Measurements from ENCODE around the gene HOXB3.

Gene HOXB3

DNA sequence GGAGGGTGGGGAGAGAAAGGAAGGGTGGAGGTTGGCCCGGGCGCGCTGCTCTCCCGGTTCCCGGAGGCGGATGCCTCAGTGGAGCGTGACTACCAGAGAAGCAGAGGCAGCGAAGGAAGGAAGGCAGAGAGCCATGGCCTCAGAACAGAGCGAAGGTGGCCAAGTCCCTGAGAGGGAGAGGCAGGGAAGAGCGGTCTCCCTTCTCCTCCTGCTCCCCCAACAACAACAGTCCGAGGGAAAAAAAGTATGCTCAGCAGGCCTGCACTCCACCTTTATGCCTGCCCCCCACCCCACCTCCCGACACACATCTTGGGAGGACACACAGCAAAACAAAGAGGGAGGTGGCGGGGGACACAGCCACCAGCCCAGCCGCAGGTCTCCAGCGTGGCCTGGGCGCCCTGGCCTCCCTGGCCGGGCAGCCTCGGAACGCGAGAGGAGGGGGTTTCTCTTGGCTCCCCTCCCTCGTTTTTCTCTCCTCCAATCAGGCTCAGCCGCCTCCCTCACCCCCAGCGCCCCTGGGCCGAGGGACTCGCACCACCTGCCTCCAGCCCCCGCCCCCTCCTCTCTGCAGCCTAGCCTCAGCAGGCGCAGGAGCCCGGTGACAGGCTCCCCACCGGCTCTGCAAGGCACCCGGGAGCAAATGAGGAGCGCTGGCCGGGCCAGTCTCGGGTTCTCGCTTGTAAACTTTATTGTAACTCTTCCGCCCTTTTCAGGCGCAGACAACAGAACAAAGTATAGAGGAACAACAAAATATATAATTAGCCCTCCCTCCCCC, 21.8 kb upstream of the HOXB3 start:
- peak; percentile 38 for DNase-seq

DNA sequence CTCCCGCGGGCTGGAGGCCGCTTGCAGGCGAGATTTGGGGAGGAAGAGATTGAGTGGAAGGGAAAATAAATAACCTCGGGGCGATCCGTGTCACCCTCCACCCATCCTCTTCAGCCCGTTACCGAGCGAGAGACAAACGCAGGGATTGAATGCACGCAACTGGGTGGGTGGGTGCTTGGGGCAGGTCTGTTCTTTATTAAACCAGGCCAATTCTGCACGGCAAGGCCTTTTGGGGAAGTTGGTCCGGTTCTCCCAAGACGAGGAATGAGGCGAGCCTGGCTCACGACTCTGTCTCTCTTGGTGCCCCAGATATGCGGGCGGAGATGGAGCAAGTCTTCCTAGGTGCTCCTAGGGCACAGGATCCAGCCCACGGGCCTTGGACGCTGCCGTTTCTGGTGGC, 21.2 kb upstream of the HOXB3 start:
- DNase-seq, result no peak

GRCh38 chr17:48610282-48611211, 20.5 kb upstream of the HOXB3 start, which contains the start of gene HOXB7:
Gene HOXB7 (minus strand): TSS chr17:48611017. CDS start chr17:48610918, 99 bp downstream.
- peak; percentile 42 for DNase-seq

DNA sequence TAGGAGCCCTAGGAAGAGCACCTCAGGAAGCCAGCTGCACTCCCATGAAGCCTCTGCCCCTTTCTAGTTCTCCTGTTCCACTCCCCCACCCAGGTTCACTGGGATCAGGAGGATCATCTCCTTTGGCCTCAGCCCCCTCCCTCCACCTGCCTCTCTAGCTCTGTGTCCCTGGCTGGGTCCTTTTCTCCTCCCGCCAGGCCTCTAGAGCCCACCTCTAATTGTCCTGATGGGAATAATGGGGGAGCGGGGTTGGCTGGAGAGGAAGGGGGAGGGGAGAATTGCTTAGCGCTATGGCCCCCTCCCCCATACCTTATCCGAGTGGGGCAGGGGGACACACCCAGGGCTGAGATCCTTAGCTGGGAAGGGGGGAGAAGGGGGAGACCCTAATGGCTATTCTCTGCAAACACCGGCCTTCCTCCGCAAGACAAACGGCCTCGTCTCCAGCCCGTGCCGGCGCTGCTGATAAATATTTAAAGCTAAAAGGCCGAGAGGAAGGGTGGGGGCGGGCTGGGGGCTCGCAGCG, 19.8 kb upstream of the HOXB3 start:
- no peak for DNase-seq

DNA sequence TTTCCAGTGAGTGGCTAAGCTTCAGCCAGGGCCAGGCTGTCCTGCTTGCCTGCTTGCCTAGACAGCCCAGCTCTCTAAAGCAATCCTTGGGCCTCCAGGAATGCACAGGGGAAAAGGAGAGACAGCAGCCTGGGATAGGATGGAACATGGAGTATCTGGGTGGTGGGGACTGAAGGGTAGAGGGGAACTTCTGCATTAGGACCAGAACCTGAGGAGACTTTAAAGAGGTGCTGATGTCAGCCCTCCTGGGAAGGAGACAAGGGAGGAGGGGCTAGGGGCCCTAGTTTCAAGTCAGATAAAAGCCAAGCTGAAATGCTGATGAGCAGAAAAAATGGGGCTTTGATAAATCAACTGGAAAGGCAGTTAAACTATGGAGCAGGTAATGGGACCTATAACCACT, 19.0 kb upstream of the HOXB3 start:
- no peak for DNase-seq

- no peak for DNase-seq
Measured at GRCh38 chr17:48608494-48608834, 18.4 kb upstream of the HOXB3 start.

GRCh38 chr17:48606892-48607614, 17.0 kb upstream of the HOXB3 start:
- DNase-seq, result no peak

GRCh38 chr17:48605991-48606891, 16.2 kb upstream of the HOXB3 start:
- no peak for DNase-seq

DNA sequence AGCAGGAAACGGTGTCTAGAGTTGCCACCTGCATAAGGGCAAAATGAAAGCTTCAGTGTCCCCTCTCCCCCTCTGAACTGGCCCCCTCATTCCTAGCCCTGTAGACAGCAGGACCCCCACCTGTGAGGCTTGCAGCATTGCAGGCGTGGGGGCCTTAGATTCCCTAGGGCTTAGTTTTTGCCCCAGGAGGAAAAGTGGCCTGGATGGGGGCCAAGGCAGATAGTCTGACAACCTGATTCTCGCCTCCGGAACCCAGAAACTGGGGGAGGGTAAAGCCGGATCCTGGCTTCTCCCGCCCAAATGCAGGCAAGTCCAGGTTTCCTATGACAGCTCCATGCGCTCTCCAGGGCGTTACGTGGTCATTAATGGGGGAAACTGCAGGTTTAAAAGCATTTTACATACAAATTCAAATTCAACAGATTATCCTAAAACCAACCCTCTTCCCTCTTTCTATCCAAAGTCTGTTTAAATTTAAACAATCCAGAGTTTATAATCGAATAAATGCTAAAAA, 15.4 kb upstream of the HOXB3 start:
- no peak for DNase-seq

- peak; percentile 76 for DNase-seq
Measured at GRCh38 chr17:48604770-48605329, 14.8 kb upstream of the HOXB3 start, which contains the start of gene HOXB6. Gene HOXB6 (minus strand): TSS chr17:48604986. CDS start chr17:48598150, 6,836 bp downstream.

DNA sequence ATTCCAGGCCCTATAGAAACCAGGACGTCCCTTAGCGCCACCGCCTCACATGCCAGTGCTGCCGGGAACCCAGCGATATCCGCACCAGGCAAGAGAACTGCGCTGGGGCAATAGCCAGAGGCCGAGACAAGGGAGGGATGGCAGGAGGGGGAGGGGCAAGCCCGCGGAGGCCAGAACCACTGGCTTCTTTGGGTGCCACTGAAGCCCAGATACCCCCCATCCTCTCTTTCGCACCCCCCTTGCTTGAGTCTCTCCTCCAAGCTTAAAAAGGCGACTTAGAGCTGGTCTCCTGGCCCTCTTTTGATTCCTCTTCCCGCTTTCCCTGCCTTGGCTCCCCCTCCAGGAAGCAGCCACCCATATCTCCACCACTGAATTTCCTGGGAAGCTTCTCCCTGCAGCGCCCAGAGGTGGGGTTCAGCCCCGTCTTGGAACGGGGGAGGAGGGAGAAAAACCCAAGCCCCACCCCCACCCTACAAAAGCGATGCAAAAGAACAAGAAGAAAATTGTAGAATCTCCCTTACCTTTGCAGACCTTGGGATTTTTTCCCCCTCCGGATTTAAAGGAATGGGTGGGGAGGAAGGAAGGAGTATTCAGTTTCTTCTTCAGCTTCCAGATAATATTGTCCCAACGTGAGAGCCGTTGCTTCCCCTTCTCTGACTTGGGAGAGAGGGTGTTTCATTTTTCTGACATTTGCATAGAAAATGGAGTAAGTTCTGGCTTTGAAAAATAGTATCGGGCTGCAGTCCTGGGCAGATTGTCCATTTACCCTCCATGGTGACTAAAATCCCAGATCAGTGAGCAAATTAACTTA, 14.1 kb upstream of the HOXB3 start:
- DNase-seq, result peak; percentile 62

DNA sequence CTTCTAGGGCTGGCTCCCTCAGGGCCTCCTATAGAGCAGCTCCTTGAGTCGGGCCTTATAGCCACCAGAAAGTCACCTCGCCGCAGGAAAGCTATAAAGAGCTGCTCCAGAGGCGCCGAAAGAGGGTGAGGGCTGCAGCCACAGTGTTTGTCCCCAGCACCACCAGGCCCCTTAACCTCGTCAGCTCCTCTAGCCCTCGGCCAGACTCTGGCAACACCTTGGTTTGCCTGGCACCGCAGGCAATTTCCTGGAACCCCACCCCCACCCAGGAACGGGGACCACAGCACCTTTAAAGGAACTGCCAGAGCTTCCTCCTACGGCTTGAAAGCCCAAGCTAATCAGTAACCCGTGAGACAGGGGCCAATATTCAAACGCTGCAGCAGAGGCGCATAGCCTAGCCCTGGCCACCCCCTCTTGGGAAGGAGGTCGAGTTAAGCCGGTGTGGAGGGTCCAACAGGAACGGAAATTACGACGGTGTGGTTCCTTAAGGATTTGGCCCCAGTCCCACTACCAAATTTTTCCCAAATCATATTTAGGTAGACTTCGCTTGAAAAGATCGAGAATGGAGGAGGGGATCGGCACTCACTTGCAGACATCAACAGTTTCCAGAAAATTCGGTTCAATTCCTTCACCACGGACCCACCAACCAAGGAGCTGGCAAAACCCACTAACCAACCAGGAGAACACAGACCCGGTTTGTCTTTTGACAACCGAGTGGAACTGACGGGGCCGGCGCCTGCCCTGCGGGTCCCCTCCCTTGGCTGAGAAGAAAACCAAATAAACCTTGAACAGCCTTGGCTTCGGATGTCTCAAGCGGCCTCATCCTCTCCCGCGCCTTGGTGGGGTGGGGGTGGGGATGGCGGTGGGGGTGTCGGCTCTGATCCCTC, 11.7 kb upstream of the HOXB3 start:
- DNase-seq, result peak; percentile 62

DNA sequence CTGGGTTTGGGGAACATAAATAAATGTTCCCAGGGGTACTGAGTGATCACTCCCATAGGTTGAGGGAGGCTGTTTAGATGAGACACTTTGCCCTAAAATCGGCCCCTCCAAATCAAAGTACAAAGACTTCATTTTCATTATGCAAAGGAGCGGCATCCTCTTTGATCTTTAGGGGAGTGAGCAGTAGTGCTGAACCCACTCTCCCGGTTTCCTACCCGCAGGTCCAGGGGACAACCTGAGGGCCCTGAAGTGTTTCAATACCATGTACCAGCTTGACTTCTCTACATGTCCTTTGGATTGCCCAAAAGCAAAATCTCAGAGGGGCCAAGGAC, 11.1 kb upstream of the HOXB3 start:
- no peak for DNase-seq

DNA sequence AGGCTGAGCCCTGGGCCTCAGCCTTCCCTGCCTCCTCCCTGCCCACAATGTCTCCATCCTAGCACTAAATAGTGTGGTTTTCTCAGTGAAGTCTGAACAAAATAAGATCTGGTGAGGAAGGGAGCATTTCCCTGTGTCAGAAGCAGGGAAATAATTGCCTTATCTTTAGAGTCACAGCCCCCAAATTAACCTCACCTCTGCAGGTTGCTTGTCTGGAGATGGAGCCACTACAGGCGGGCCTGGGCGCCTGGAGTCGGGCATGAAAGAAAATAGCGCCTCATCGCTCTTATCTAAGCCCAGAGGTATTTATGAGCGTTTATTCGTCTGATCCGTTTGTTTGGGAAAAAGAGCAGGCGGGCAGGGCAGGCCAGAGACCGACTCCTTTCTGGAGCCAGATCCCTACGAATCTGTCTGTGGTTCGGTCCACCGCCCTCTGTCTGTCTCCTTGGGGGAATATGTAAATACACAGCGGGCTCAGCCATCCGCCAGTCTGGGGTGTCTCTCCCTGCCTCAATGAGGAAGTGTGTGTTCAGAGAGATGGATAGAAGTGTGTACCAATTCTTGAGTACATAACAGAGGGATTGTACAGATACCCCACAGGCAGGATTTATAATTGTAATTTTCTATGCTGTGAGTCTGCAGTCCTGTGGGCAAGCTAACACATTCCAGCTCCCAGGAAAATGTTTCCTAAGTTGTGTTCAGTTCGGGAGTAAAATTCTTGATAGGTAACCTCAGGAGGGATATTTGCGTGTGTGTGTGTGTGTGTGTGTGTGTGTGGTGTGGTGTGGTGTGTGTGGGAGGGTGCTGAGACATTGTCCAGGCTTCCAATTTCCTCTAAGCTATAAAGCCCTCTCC, 10.4 kb upstream of the HOXB3 start:
- DNase-seq, result peak; percentile 57

GRCh38 chr17:48599354-48599753, 9.3 kb upstream of the HOXB3 start:
- no peak for DNase-seq

DNA sequence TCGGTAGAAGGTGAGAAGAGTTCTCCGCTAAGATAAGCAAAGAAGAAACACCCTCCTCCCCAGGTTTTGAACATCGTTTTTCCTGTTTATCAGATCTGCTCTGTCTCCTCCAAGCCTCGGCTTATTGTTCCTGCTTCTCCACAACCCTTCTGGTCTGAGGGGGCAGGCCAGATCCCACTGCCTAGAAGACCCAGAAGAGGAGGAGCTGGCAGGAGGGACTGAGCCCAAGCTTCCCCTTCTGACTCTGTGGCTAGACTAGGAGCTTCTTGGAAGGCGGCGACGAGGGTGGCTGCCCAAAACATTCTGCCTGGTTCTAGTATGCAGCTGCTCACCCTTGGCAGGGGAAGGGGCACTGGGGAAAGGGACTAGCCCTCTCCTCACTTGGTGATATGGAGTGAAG, 8.7 kb upstream of the HOXB3 start:
- no peak for DNase-seq

- DNase-seq, result peak; percentile 32
Measured at GRCh38 chr17:48597778-48598631, 8.0 kb upstream of the HOXB3 start.

GRCh38 chr17:48597528-48597777, 7.4 kb upstream of the HOXB3 start:
- no peak for DNase-seq

Data from kidney glomerular epithelial cell (primary cell).